ENCODE measurements around the gene ANKRD30A.
"Not testable (repeated sequence)": the region's sequence is repeated elsewhere in the genome, so short reads cannot be mapped to it uniquely, and the experiment has no call there.

ANKRD30A gene

DNA sequence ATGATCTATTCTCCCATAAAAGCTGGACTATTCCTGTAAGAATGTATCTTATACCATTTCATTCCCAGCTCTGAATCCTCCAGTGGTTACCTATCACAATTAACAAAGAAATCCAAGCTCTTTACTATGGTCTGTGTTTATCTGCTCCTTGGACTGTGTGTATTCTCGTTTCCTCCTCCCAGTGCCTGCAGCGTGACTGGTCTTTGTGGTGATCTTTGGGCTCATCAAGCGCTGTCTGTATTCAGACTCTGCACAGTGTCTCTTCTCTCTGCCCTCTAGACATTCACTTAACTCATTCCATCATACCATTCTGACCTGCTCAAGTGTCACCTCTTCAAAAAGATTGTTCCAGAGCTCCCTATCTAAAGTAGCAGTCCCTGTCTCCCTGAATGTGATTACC lies 130.4 kb downstream of the ANKRD30A start:
- not testable (repeated sequence) for DNase-seq (ENCODE audit: low read depth)

- DNase-seq (ENCODE audit: low read depth), result no peak
Measured at GRCh38 chr10:37263304-37263703, 137.9 kb downstream of the ANKRD30A start.

GRCh38 chr10:37268266-37268665 lies 142.9 kb downstream of the ANKRD30A start:
- DNase-seq (ENCODE audit: low read depth), result no peak

DNA sequence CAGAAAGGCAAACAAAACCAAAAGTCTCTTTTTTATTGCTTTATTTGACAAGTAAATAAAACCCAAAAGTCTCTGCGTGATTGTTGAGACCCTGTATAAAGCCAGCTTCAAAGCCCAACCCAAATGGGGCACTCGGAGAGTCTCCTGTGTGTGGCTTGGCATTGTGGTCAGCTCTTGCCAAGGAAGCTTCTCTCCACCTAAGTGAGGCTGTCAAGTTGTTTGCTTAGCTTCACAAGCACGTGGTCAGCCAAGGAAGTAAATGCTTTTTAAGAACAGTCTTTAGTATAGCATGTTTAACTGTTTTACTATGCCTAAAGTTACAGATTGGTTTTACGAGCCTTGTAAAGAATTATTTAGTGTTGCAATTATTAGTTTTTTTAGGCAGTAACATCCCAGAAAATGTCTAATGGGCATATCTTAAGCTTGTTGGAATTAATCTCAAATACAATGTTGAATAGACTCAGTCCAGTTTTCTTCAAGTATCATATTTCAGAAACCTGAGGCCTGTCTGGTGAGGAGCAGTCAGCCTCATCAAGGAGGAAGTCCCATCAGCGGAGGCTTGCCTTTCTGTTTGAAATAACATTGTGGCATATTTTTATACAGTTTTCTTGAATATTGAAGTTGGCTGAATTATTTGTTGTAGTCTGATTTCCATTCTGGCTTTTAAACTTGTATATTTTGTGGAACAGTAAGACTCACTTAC lies 144.3 kb downstream of the ANKRD30A start:
- no peak for DNase-seq (ENCODE audit: low read depth)

GRCh38 chr10:37275216-37275777 lies 149.9 kb downstream of the ANKRD30A start:
- no peak for DNase-seq (ENCODE audit: low read depth)

DNA sequence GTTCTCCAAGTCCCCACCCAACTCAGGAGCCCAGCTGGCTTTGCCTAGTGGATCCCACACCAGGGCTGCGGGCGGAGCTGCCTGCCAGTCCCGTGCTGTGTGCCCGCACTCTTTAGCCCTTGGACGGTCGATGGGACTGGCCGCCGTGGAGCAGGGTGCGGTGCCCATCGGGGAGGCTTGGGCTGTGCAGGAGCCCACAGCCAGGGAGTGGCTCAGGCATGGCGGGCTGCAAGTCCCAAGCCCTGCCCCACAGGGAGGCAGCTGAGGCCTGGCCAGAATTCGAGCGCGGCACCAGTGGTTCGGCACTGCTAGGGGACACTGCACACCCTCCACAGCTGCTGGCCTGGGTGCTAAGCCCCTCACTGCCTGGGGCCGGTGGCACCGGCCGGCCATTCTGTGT lies 159.7 kb downstream of the ANKRD30A start:
- DNase-seq (ENCODE audit: low read depth), result no peak

DNA sequence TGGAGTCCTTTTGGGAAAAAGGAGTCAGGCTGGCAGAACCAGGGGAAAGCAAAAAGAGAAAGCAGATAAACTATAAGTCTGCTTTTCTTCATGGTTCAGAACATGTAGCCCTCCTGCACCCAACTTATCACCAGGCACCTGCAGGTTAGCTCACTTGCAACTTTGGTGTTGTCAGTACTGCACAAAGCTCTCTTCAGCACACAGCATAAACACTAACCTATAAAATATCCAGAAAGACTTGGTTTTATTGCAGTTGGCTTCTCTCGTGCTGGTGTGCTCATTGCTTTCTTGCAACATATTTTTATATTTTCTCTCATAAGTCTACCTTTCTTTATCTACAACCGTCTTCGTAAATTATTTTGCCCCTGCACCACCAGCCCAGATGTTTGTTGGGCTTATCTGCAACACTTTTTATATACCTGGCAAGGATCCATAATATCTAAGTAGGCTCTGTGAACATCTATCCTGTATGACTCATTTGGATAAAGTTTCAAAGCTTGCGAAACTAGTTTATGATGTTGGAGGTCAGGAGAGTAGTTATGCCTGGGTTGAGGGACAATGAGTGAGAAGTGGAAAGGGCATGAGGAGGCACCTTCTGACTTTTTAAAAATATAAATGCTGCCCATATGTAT lies 164.6 kb downstream of the ANKRD30A start:
- no peak for DNase-seq (ENCODE audit: low read depth)

- no peak for DNase-seq (ENCODE audit: low read depth)
Measured at GRCh38 chr10:37301271-37301670, 175.9 kb downstream of the ANKRD30A start.

- no peak for DNase-seq (ENCODE audit: low read depth)
Measured at GRCh38 chr10:37304036-37304435, 178.6 kb downstream of the ANKRD30A start.

DNA sequence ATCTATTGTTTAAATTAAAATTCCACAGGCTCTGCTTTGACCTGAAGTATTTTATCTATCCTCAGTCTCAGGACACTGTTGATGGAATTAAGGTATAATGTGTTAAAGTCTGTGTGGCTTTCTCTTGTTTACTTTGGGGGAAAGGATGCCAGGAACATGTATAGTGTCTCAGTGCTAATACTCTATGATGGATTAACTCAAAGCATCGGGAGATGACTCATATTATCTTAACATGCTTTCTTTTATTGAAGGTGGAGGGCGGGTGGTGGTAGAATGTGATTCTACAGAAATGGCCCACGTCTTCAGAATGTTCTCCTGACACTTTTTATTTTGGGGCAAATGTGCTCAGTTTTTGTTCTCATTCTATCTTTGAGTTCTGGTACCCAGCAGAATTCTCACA lies 189.0 kb downstream of the ANKRD30A start:
- DNase-seq (ENCODE audit: low read depth), result no peak

GRCh38 chr10:37314862-37315261 lies 189.5 kb downstream of the ANKRD30A start:
- no peak for DNase-seq (ENCODE audit: low read depth)

DNA sequence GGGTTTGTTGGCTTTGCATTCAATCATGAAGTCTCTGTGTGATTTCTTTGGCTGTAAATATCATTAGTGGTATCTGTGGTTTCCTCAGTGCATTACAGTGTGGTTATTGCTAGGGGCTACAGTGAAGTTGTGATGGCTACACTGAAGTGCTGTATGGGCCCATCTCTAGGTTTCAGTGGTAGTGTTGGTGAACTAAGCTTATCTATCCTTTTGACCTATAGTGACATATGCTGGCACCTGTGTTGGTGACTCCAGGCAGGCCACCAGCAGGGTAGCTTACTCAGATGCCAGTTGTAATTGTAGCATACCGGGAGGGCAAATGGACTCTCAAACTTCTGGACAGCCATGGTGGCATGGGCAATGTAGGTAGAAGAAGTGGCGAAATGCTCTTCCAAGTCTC lies 219.0 kb downstream of the ANKRD30A start:
- no peak for DNase-seq (ENCODE audit: low read depth)

DNA sequence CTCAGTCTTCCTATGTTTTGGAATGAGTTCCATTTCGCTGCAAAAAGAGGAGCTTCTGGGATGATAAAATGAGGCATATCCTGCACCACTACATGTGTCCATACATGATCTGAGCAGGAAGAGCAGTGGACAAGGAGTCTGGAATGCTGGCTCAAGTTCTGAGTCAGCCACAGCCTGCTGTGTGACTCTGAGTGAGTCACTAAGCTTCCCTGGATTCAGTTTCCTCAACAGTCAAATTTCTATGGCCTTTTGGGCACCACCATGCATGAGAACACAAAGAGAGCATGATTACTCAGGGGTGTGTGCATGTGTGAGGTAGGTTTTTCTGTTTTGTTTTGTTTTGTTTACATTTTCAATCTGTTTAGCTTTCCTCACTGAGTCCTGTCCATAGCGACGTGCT lies 254.6 kb downstream of the ANKRD30A start:
- DNase-seq (ENCODE audit: low read depth), result no peak

- DNase-seq (ENCODE audit: low read depth), result no peak
Measured at GRCh38 chr10:37381271-37381670, 255.9 kb downstream of the ANKRD30A start.

DNA sequence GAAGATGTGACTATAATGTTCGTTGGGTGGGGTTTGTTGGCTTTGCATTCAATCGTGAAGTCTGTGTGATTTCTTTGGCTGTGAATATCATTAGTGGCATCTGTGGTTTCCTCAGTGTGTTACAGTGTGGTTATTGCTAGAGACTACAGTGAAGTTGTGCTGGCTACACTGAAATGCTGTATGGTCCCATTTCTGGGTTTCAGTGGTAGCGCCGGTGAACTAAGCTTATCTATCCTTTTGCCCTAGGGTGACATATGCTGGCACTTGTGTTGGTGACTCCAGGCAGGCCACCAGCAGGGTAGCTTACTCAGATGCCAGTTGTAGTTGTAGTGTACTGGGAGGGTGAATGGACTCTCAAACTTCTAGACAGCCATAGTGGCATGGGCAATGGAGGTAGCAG lies 259.5 kb downstream of the ANKRD30A start:
- no peak for DNase-seq (ENCODE audit: low read depth)

- no peak for DNase-seq (ENCODE audit: low read depth)
Measured at GRCh38 chr10:37390926-37391325, 265.5 kb downstream of the ANKRD30A start.

DNA sequence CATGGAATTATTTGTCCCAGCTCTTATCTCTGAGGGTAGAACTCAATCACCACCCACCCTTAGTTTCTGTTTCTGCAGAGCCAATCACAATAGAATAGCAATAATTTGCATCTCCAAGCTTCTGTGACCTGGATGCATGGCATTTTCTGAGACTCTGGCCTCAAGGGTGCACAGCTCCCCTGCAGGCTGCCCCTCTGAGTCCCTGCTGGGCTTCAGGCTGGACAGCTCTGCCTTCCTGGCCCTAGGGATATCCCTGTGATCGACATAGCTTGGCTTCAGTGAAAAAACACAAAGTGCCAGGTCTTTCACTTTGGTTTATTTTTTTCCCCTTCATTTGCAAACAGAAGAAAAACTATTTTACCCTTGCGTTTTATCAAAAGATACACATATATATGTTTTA lies 275.4 kb downstream of the ANKRD30A start:
- DNase-seq (ENCODE audit: low read depth), result not testable (repeated sequence)

- DNase-seq (ENCODE audit: low read depth), result no peak
Measured at GRCh38 chr10:37401225-37401624, 275.8 kb downstream of the ANKRD30A start.

- no peak for DNase-seq (ENCODE audit: low read depth)
Measured at GRCh38 chr10:37403776-37404175, 278.4 kb downstream of the ANKRD30A start.

Data from stimulated activated CD8-positive, alpha-beta memory T cell treated with anti-CD3 and anti-CD28 coated beads, Interleukin-15, amount 100 ng/mL, for 24 hours (primary cell).